Superior temporal gyrus (tissue), 1 donor: ENCODE measurements around the gene RHOBTB3.
"Not testable (repeated sequence)": the region's sequence is repeated elsewhere in the genome, so short reads cannot be mapped to it uniquely, and the experiment has no call there.

Experiments used
- DNase-seq: peaks from one replicate; pipeline ENCODE4 v3.0.0-alpha.2; 2016; ENCODE audit errors: extremely low spot score

Gene RHOBTB3

GRCh38 chr5:95818181-95819147 is 87.3 kb downstream of the RHOBTB3 start:
- DNase-seq, result peak; percentile 31

GRCh38 chr5:95821110-95822021 is 90.2 kb downstream of the RHOBTB3 start:
- DNase-seq, result peak; percentile 20

GRCh38 chr5:95822043-95822541 is 91.0 kb downstream of the RHOBTB3 start:
- peak; percentile 23 for DNase-seq

GRCh38 chr5:95822542-95823181 is 91.5 kb downstream of the RHOBTB3 start, which contains the start of gene GLRX:
GLRX (minus strand) TSS chr5:95822726; CDS start chr5:95822662, 64 bp downstream.
- peak; percentile 84 for DNase-seq

- no peak for DNase-seq
These were observed 92.1 kb downstream of the RHOBTB3 start for GRCh38 chr5:95823218-95823737.

GRCh38 chr5:95823738-95824609 is 92.8 kb downstream of the RHOBTB3 start:
- DNase-seq, result no peak

- DNase-seq, result no peak
These were observed 93.6 kb downstream of the RHOBTB3 start for GRCh38 chr5:95824747-95825146.

GRCh38 chr5:95825495-95825894 is 94.4 kb downstream of the RHOBTB3 start:
- no peak for DNase-seq

GRCh38 chr5:95826949-95827891 is 96.1 kb downstream of the RHOBTB3 start:
- no peak for DNase-seq

GRCh38 chr5:95827892-95828246 is 96.7 kb downstream of the RHOBTB3 start:
- DNase-seq, result no peak

- DNase-seq, result no peak
These were observed 99.1 kb downstream of the RHOBTB3 start for GRCh38 chr5:95830226-95830625.

GRCh38 chr5:95832664-95833063 is 101.5 kb downstream of the RHOBTB3 start:
- no peak for DNase-seq

GRCh38 chr5:95835682-95836385 is 104.7 kb downstream of the RHOBTB3 start:
- DNase-seq, result peak; percentile 38

- DNase-seq, result peak; percentile 58
These were observed 105.4 kb downstream of the RHOBTB3 start for GRCh38 chr5:95836544-95836943.

GRCh38 chr5:95836971-95837370 is 105.8 kb downstream of the RHOBTB3 start:
- DNase-seq, result not testable (repeated sequence)

- DNase-seq, result no peak
These were observed 106.4 kb downstream of the RHOBTB3 start for GRCh38 chr5:95837492-95837891.

- DNase-seq, result peak; percentile 71
These were observed 106.9 kb downstream of the RHOBTB3 start for GRCh38 chr5:95838001-95838520.

GRCh38 chr5:95838556-95838955 is 107.4 kb downstream of the RHOBTB3 start:
- no peak for DNase-seq
